HepG2 (cell line): ENCODE measurements around the gene SPRED2. TPM values are rescaled to one million over a fixed set of nuclear protein-coding genes. Genes with fewer than 3 reads are reported as not detected.

Source experiments
- MAF1 ChIP-seq: sonication (generic); formaldehyde crosslinking; IDR thresholded peaks from 2 replicates; pipeline ENCODE4 v1.5.0; 2020; ENCODE audit warnings: missing genetic modification reagents, borderline replicate concordance
- NR2C2 ChIP-seq: sonication (generic); formaldehyde crosslinking; IDR thresholded peaks from 2 replicates; pipeline ENCODE4 v1.4.0; 2020; ENCODE audit warnings: missing genetic modification reagents, mild to moderate bottlenecking, moderate library complexity, borderline replicate concordance
- ZBTB21 ChIP-seq: sonication (generic); formaldehyde crosslinking; IDR thresholded peaks from 2 replicates; pipeline ENCODE4 v1.4.0; 2020; ENCODE audit warnings: missing genetic modification reagents
- ZNF225 ChIP-seq: sonication (generic); formaldehyde crosslinking; IDR thresholded peaks from 2 replicates; pipeline ENCODE4 v1.4.0; 2020; ENCODE audit warnings: mild to moderate bottlenecking, missing genetic modification reagents
- ZSCAN31 ChIP-seq: sonication (generic); formaldehyde crosslinking; IDR thresholded peaks from 2 replicates; pipeline ENCODE4 v1.5.0; 2020; ENCODE audit warnings: low read depth, mild to moderate bottlenecking, missing genetic modification reagents
- polyA plus RNA-seq, 8 experiments: library from polyadenylated mRNA; depleted of rRNA in 3 of 8; stranded (reverse) in 7 of 8; unstranded in 1 of 8; fragments of >200 nt; fragmentation: Illumina TruSeq in 4 of 8; extraction: Trizol in 4 of 8; gene quantifications; 2 replicates each; pipeline versions ENCODE4 v1.2.1 to v1.2.3, GENCODE V29; 2011 to 2016; ENCODE audit warnings: low read depth in 4 of 8, missing spikeins in 1 of 8, mixed read lengths in 1 of 8; ENCODE audit not compliant: insufficient read depth in 1 of 8
- total RNA-seq, 5 experiments: library from RNA; depleted of rRNA; stranded (reverse); fragments of >200 nt; fragmentation: Illumina TruSeq; extraction: Trizol; gene quantifications; 2 replicates each; pipeline ENCODE4 v1.2.3, GENCODE V29; 2016; ENCODE audit warnings: low read depth in 1 of 5
- TF ChIP-seq, protein P1 (sequence below): sonication (generic); formaldehyde crosslinking; IDR thresholded peaks from 2 replicates; pipeline ENCODE4 v1.5.0; 2020; ENCODE audit warnings: missing genetic modification reagents
- TF ChIP-seq, protein P2 (sequence below): sonication (generic); formaldehyde crosslinking; IDR thresholded peaks from 2 replicates; pipeline ENCODE4 v1.4.0; 2020; ENCODE audit warnings: mild to moderate bottlenecking, missing genetic modification reagents
- TF ChIP-seq, protein P3 (sequence below): sonication (generic); formaldehyde crosslinking; IDR thresholded peaks from 2 replicates; pipeline ENCODE4 v1.4.0; 2020; ENCODE audit warnings: missing genetic modification reagents, borderline replicate concordance
- TF ChIP-seq, protein P4 (sequence below): sonication (generic); formaldehyde crosslinking; IDR thresholded peaks from 2 replicates; pipeline ENCODE4 v1.4.0; 2020; ENCODE audit warnings: low read depth, missing genetic modification reagents

SPRED2 gene
- total and polyA plus RNA-seq, 2 of the 13 experiments (the other 11 are each of a cell fraction or from before 2014, with no cell fraction given), result 13.0 to 37.0 TPM

DNA sequence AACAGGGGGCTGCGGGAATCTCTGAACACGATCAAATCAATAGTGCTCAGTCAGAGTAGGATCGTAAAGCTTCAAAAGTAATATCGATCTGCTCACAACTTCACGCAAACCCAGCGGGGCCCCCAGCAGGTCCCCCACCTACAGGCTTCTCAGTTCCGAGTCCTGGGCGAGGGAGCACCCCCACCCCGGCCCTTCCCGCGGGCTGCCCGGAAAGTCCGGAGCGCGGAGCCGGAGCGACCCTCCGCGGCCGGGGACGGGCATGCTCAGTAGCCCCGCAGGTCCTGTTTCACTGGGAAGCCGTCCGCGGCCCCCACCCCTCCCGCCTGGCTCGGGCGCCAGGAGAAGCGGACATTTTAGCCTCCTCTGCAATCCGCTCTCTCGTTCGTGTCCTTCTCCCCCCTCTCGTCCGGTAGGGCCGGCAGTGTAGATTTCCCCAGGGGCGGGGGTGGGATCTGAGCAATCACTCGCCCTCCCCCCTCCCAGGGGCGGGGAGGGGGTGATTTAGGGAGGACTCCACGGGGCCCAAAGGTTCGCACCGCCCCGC is 3.3 kb upstream of the SPRED2 start (continued):
- TF ChIP-seq ZSCAN31, result peak; percentile 84; the same call in 1 of the 2 replicates
- TF ChIP-seq, protein P1, sequence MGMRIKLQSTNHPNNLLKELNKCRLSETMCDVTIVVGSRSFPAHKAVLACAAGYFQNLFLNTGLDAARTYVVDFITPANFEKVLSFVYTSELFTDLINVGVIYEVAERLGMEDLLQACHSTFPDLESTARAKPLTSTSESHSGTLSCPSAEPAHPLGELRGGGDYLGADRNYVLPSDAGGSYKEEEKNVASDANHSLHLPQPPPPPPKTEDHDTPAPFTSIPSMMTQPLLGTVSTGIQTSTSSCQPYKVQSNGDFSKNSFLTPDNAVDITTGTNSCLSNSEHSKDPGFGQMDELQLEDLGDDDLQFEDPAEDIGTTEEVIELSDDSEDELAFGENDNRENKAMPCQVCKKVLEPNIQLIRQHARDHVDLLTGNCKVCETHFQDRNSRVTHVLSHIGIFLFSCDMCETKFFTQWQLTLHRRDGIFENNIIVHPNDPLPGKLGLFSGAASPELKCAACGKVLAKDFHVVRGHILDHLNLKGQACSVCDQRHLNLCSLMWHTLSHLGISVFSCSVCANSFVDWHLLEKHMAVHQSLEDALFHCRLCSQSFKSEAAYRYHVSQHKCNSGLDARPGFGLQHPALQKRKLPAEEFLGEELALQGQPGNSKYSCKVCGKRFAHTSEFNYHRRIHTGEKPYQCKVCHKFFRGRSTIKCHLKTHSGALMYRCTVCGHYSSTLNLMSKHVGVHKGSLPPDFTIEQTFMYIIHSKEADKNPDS (CRISPR knock-in tag), result peak; percentile 89; the same call in 1 of the 2 replicates
- no peak for TF ChIP-seq ZNF225 (CRISPR knock-in tag)
- TF ChIP-seq, protein P2, sequence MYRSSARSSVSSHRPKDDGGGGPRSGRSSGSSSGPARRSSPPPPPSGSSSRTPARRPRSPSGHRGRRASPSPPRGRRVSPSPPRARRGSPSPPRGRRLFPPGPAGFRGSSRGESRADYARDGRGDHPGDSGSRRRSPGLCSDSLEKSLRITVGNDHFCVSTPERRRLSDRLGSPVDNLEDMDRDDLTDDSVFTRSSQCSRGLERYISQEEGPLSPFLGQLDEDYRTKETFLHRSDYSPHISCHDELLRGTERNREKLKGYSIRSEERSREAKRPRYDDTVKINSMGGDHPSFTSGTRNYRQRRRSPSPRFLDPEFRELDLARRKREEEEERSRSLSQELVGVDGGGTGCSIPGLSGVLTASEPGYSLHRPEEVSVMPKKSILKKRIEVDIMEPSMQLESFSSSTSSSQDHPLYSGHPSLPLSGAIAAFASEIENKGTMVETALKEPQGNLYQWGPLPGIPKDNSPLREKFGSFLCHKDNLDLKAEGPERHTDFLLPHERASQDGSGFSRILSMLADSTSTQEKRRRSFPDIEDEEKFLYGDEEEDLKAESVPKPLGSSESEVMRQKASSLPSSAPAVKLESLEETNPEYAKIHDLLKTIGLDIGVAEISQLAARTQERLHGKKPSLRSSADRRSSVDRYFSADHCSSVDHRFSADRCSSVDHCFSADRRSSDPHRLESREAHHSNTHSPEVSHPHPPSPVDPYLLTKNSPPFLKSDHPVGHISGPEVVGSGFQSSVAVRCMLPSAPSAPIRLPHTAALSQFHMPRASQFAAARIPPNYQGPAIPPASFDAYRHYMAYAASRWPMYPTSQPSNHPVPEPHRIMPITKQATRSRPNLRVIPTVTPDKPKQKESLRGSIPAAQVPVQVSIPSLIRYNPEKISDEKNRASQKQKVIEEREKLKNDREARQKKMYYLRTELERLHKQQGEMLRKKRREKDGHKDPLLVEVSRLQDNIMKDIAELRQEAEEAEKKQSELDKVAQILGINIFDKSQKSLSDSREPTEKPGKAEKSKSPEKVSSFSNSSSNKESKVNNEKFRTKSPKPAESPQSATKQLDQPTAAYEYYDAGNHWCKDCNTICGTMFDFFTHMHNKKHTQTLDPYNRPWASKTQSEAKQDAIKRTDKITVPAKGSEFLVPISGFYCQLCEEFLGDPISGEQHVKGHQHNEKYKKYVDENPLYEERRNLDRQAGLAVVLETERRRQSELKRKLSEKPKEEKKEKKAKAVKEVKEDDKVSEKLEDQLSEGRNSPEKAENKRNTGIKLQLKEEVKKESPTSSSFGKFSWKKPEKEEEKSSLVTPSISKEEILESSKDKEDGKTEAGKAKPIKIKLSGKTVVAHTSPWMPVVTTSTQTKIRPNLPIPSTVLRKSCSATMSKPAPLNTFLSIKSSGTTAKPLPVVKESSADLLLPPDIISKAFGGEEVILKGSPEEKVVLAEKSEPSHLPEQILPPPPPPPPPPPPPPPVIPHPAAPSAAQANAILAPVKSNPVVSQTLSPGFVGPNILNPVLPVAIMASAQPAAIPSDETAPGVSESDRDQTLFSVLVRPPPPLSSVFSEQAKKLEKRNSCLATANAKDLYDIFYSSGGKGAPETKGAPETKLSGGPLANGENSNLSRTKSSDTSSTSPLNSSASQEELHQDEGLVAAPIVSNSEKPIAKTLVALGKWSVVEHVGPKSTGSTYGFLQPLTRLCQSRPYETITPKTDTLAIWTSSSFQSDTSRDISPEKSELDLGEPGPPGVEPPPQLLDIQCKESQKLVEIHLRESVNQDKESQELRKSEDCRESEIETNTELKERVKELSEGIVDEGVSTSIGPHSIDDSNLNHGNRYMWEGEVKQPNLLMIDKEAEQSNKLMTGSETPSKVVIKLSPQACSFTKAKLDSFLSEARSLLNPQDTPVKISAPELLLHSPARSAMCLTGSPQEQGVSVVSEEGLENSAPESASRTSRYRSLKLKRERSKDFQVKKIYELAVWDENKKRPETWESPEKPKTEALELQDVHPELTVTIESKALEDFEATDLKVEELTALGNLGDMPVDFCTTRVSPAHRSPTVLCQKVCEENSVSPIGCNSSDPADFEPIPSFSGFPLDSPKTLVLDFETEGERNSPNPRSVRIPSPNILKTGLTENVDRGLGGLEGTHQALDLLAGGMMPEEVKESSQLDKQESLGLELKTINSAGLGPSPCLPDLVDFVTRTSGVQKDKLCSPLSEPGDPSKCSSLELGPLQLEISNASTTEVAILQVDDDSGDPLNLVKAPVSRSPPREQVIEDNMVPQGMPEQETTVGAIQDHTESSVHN (CRISPR knock-in tag), result no peak
- TF ChIP-seq, protein P3, sequence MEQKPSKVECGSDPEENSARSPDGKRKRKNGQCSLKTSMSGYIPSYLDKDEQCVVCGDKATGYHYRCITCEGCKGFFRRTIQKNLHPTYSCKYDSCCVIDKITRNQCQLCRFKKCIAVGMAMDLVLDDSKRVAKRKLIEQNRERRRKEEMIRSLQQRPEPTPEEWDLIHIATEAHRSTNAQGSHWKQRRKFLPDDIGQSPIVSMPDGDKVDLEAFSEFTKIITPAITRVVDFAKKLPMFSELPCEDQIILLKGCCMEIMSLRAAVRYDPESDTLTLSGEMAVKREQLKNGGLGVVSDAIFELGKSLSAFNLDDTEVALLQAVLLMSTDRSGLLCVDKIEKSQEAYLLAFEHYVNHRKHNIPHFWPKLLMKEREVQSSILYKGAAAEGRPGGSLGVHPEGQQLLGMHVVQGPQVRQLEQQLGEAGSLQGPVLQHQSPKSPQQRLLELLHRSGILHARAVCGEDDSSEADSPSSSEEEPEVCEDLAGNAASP (CRISPR knock-in tag), result peak; percentile 87; the same call in 1 of the 2 replicates
- TF ChIP-seq NR2C2, result no peak
- 0 out of 2 replicates have a peak, but pooled peaks have one; percentile 32 for TF ChIP-seq ZBTB21 (CRISPR knock-in tag)
- TF ChIP-seq, protein P4, sequence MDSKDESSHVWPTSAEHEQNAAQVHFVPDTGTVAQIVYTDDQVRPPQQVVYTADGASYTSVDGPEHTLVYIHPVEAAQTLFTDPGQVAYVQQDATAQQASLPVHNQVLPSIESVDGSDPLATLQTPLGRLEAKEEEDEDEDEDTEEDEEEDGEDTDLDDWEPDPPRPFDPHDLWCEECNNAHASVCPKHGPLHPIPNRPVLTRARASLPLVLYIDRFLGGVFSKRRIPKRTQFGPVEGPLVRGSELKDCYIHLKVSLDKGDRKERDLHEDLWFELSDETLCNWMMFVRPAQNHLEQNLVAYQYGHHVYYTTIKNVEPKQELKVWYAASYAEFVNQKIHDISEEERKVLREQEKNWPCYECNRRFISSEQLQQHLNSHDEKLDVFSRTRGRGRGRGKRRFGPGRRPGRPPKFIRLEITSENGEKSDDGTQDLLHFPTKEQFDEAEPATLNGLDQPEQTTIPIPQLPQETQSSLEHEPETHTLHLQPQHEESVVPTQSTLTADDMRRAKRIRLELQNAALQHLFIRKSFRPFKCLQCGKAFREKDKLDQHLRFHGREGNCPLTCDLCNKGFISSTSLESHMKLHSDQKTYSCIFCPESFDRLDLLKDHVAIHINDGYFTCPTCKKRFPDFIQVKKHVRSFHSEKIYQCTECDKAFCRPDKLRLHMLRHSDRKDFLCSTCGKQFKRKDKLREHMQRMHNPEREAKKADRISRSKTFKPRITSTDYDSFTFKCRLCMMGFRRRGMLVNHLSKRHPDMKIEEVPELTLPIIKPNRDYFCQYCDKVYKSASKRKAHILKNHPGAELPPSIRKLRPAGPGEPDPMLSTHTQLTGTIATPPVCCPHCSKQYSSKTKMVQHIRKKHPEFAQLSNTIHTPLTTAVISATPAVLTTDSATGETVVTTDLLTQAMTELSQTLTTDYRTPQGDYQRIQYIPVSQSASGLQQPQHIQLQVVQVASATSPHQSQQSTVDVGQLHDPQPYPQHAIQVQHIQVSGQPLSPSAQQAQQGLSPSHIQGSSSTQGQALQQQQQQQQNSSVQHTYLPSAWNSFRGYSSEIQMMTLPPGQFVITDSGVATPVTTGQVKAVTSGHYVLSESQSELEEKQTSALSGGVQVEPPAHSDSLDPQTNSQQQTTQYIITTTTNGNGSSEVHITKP (CRISPR knock-in tag), result peak; percentile 71
- no peak for TF ChIP-seq MAF1 (CRISPR knock-in tag)
